ENCODE measurements around the gene SCYGR1.

SCYGR1 gene

GRCh38 chr2:227423656-227424499 lies 36.1 kb upstream of the SCYGR1 start:
- TF ChIP-seq POLR2AphosphoS5 (IDR thresholded peaks at IDR 0.05; ENCODE audit: low read depth, low read length) (no peak), FOXP2 (optimal IDR thresholded peaks at IDR 0.05; ENCODE audit: borderline replicate concordance, extremely low read depth, extremely low read length, insufficient read depth) (no peak), TAF1 (IDR thresholded peaks at IDR 0.05; ENCODE audit: borderline replicate concordance, insufficient read depth, low read length) (no peak), SIN3A (IDR thresholded peaks at IDR 0.05; ENCODE audit: borderline replicate concordance, insufficient read depth, low read length) (no peak)
- TF ChIP-seq, protein P1, sequence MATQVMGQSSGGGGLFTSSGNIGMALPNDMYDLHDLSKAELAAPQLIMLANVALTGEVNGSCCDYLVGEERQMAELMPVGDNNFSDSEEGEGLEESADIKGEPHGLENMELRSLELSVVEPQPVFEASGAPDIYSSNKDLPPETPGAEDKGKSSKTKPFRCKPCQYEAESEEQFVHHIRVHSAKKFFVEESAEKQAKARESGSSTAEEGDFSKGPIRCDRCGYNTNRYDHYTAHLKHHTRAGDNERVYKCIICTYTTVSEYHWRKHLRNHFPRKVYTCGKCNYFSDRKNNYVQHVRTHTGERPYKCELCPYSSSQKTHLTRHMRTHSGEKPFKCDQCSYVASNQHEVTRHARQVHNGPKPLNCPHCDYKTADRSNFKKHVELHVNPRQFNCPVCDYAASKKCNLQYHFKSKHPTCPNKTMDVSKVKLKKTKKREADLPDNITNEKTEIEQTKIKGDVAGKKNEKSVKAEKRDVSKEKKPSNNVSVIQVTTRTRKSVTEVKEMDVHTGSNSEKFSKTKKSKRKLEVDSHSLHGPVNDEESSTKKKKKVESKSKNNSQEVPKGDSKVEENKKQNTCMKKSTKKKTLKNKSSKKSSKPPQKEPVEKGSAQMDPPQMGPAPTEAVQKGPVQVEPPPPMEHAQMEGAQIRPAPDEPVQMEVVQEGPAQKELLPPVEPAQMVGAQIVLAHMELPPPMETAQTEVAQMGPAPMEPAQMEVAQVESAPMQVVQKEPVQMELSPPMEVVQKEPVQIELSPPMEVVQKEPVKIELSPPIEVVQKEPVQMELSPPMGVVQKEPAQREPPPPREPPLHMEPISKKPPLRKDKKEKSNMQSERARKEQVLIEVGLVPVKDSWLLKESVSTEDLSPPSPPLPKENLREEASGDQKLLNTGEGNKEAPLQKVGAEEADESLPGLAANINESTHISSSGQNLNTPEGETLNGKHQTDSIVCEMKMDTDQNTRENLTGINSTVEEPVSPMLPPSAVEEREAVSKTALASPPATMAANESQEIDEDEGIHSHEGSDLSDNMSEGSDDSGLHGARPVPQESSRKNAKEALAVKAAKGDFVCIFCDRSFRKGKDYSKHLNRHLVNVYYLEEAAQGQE (IDR thresholded peaks at IDR 0.05; ENCODE audit: insufficient read depth in 1 of 2, low read depth in 2 of 2, low read length in 2 of 2) = no peak

DNA sequence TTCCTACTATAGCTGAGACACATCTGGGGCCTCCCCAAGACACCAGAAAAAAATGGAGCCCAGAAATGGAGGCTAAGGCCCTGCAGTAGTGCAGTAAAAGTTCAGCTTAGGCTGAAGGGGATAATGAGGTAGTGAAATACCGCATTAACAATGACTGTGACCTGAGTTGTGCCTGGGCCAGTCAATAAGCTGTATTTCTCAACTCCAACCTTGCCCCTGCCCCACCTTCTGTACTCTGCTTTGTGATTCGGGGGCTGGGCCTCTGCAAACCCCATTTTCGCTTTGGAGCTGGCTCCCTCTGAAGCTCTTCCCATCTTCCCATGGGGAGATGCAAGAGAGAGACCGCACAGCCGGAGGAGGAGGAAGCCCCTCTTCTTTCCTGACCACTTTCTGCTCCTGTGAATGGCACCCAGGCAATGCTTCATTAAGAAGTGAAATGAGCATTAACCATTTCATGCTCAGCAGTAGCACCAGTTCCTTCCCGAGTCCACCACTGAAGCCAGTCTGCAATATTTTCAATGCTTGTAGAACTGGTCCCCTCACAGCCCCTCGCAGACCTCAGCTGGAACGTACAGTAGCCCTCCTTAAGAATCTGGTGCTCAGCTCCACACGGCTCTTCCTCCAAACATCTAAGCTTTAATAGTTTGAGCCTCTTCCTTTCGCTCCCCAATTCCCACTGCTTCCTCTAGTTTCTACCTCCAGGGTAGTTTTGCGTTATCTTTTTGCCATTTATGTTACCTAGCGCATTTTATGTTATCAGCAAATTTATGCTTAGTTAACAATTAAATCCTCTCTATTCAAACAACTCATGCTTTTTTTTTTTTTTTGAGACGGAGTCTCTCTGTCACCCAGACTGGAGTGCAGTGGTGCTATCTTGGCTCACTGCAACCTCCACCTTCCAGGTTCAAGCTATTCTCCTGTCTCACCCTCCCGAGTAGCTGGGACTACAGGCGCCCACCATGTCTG lies 32.6 kb upstream of the SCYGR1 start:
- TF ChIP-seq, protein P1 (IDR thresholded peaks at IDR 0.05; ENCODE audit: insufficient read depth in 1 of 2, low read depth in 2 of 2, low read length in 2 of 2) = no peak
- TF ChIP-seq TAF1 (IDR thresholded peaks at IDR 0.05; ENCODE audit: borderline replicate concordance, insufficient read depth, low read length) = no peak
- TF ChIP-seq FOXP2 (optimal IDR thresholded peaks at IDR 0.05; ENCODE audit: borderline replicate concordance, extremely low read depth, extremely low read length, insufficient read depth) = no peak
- no peak for TF ChIP-seq POLR2AphosphoS5 (IDR thresholded peaks at IDR 0.05; ENCODE audit: low read depth, low read length)
- no peak for TF ChIP-seq SIN3A (IDR thresholded peaks at IDR 0.05; ENCODE audit: borderline replicate concordance, insufficient read depth, low read length)

DNA sequence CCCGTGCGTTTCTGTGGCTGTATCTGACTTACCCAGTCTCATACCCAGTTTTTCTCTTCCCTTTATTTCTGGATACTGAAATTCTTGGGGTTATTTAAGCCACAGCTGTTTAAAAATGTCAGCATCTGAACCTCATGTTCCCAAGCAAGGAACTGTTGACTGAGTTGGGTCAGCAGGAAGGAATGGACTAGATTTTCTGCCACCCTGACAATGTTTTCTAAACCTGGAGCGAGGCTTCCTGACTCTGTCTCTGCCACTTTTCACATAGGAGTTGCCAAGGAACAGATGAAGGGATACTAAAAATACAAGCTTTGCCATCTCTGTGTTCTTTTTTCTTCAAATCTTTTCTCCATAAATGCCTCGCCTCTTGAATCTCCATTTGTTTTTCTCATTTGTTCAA lies 29.0 kb upstream of the SCYGR1 start:
- TF ChIP-seq, protein P1 (IDR thresholded peaks at IDR 0.05; ENCODE audit: insufficient read depth in 1 of 2, low read depth in 2 of 2, low read length in 2 of 2) = no peak
- TF ChIP-seq TAF1 (IDR thresholded peaks at IDR 0.05; ENCODE audit: borderline replicate concordance, insufficient read depth, low read length) (no peak), SIN3A (IDR thresholded peaks at IDR 0.05; ENCODE audit: borderline replicate concordance, insufficient read depth, low read length) (no peak)

DNA sequence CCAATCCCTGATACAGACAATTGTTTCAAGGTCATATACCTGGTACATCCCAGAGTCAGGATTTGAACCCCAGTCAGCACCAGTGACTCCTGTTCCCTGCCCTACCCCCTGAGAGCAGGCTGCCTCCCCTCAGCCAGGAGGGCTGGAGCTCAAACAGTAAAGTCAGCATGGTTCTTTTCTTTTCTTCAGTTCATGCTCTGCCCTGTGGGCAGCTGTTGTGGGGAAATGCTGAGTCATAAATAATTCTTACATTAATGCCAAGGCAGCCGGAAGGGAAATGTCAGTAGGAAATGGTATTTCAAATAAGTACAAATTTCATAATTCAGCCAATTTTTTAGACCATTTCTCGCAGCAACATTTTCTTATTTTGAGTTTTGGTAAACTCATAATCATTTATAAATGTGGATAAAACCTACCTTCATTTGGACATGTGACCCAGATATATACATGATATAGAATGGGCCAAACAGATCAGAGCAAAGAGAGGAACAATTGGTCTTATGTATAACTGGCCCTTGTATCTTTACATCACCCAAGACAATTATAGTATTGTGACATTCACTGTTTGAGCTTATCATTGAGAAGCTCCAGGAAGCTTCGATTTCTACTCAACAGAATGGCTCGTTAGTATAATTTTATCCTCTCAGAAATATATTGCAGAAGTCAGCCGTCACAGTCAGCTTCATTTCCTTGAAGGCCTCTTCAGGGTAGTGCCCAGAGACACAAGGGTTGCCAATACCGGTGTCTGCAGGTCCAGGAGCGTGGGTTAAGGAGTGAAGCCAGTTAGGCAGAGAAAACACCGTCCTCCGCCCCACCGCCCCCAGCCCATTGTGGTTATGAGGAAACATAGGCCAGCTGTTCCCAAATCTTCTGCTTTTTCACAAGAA lies 28.0 kb upstream of the SCYGR1 start:
- TF ChIP-seq SIN3A (IDR thresholded peaks at IDR 0.05; ENCODE audit: borderline replicate concordance, insufficient read depth, low read length) (no peak), TAF1 (IDR thresholded peaks at IDR 0.05; ENCODE audit: borderline replicate concordance, insufficient read depth, low read length) (no peak), FOXP2 (optimal IDR thresholded peaks at IDR 0.05; ENCODE audit: borderline replicate concordance, extremely low read depth, extremely low read length, insufficient read depth) (no peak), POLR2AphosphoS5 (IDR thresholded peaks at IDR 0.05; ENCODE audit: low read depth, low read length) (no peak)
- TF ChIP-seq, protein P1 (IDR thresholded peaks at IDR 0.05; ENCODE audit: insufficient read depth in 1 of 2, low read depth in 2 of 2, low read length in 2 of 2) = no peak
